HG03095 (cell line): Measurements from ENCODE around the gene TGFA.

Experiments used
- ATAC-seq: cut with Tn5 transposase; IDR thresholded peaks from one replicate; pipeline ENCODE4 v1.9.1; 2021; ENCODE audit warnings: moderate library complexity; ENCODE audit not compliant: unreplicated experiment

Gene TGFA

DNA sequence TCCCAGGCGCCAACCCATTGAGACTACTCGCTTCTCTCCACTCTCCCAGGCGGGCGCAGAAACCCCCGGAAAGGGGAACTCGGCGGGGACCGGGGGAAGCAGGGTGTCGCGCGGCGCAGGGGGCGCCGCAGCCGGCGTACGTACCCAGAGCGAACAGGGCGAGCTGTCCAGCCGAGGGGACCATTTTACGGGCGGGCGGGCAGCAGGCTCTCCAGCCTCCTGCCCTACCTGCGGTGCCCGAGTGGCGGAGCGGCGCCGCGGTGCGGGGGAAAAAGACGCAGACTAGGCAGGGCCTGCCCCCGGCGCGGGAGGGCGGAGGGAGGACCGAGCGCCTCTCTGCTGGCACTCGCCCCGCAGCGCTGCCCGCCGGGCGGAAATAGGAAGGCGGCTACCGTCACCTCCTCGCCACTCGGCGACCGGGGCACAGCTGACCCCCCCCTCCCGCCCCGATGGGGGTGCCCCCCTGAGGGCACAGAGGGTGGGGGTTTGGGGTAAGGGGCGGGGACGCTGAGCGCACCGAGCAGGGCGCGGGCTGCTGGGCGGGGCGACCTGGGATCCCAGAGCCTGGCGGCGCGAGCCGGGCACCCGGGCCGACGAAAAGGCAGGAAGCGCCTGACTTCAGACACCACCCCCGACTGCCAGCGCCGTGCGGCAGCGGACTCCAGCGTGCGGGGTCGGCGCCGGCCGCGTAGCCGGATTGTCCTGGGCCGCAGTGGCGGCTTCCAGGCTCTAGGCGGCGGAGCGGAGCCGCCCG lies at the start of gene TGFA:
Gene TGFA, minus strand, starts transcription at position 243 of the 754 bp plus-strand sequence. Its CDS starts 59 bp downstream, at position 184.
- ATAC-seq: peak; percentile 77

- no peak for ATAC-seq
Observed at GRCh38 chr2:70603066-70603465, 49.4 kb upstream of the TGFA start.

DNA sequence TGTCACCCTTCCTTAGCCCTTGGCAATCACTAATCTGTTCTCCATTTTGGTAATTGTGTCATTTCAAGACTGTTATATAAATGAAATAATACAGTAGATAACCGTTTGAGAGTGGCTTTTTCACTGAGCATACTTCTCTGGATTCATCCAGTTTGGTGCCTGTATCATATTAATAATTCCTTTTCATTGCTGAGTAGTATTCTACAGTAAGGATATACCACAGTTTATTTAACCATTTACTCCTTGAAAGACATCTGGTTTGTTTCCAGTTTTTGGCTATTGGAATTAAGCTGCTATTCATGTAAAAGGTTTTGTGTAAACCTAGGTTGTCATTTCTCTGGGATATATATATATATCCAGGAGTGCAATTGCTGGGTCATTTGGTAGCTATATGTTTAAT lies 44.6 kb upstream of the TGFA start:
- no peak for ATAC-seq

DNA sequence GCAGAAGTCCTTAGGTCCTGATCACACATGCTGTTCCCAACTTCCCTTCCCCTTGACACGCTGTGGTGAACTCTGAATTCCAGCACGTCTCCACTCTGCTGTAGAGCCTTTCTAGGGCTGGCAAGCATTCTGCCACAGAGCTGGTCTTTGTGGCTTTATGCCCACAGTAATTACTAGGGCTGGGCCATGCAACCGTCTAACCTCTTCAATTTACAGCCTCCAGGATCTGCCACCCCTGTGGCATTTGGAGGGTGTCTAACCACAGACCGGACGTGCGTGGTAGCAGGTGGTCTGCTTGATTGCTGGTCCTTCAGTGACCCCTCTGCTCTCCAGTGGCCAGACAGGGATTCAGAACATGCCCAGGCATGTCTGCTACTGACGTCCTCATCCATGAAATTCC lies 43.1 kb upstream of the TGFA start:
- ATAC-seq: no peak

DNA sequence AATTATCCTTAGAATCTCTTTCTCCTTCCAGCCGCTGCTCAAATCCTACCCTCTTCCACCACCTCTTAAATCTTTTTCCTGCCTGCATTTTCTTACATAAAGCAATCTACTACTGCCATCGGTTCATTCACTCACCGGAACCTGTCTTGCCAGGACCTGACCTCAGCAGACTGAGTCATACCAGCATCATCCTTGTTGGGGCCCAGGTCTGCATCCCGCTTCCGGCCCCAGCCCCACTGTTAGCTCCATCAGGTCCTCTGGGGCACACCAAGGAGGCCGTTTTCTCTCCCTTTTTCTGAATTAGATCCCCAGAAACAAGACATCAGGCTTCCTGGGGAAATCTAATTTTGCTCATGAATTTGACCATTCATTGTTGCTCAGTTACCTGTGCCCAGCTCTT lies 42.7 kb upstream of the TGFA start:
- ATAC-seq: no peak

DNA sequence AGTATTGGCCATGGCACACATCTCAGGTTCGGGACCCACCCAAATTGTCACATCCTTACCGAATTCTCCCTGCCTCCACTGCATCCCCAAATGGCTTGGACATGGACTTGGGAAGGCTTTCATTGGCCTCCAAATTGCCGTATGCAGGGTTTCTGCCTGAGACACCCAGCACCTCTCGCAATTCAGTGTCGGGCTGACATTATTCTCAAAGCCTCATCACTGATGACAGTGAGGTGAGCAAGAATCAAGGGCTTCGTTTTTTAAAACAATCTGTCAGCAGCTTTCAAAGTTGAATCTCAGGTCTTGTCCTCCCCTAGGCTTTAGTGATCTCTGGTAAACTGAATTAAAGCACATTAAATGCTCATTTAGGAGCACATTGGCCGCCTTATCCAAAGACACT lies 29.5 kb upstream of the TGFA start:
- ATAC-seq: no peak

- ATAC-seq: no peak
Observed at GRCh38 chr2:70580352-70580751, 26.7 kb upstream of the TGFA start.

- ATAC-seq: no peak
Observed at GRCh38 chr2:70574618-70575017, 21.0 kb upstream of the TGFA start.

GRCh38 chr2:70574109-70574508 lies 20.5 kb upstream of the TGFA start:
- ATAC-seq: no peak

GRCh38 chr2:70570041-70570661 lies 16.5 kb upstream of the TGFA start:
- no peak for ATAC-seq

DNA sequence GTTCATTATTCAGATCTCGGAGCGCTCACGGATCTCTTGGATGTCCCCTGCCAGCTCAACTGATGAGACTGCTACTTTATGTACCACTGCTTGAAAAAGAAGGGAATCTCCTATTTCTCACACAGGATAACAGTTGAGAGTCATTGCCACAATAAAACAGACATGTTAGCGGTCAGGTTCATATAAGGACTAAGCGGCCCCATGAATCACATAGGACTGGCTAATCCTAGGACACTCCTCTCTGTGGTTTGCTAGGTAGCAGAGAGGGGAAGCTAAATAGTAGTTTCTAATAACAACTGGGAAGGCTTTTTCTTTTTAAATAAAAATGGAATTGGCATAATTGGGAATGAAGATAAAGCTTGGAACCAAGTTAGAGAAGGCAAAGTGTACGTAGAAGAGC lies 15.9 kb upstream of the TGFA start:
- ATAC-seq: no peak

DNA sequence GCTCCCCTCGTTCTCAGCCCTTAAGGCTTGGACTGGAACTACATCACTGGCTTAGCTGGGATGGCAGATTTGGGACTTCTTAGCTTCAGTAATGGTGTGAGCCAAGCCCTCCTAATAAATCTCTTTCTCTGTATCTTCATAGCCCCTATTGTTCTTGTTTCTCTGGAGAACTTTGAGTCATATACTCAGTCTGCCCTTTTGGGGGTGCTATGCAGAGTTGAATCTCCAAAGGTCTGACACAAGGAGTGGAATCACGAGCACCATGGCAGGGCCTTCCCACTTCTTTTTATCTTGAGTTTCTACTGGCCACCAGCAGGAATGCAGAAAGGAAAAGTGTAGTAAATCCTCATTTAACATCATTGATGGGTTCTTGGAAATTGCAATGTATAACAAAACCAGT lies 13.3 kb upstream of the TGFA start:
- no peak for ATAC-seq

GRCh38 chr2:70566464-70566863 lies 12.8 kb upstream of the TGFA start:
- no peak for ATAC-seq

DNA sequence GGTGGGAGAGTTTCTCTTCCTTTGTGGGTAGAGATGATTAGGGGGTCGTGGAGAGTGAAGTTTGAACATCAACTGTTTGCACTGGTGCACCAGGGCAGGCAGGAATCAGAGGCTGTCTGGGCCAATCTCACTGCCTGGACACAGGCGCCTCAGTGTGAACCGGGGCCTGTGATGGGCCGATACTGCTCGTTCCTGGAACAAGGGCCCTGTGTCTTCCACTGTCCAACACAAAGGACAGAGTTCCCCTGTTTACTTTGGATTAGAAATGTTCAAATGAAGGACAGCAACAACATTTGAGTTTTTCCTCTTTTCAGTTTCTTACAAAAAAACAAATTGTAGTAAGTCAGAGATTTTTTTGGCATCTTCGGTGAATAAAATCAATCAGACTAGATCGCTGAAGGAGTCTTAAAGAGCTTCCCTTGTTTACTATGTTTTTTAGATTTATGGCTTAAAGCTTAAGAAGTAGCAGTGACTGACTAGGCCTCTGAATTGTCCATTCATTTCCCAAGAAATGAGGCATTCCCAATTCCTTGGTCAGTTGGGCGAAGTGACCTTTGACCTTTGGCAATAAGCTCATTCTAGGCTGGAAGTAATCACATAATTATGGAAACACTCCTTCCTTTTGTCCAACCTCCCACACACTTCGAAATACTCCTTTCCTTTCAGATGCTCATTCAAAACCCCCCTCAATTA lies 11.6 kb upstream of the TGFA start:
- no peak for ATAC-seq

GRCh38 chr2:70561893-70562292 lies 8.3 kb upstream of the TGFA start:
- no peak for ATAC-seq

DNA sequence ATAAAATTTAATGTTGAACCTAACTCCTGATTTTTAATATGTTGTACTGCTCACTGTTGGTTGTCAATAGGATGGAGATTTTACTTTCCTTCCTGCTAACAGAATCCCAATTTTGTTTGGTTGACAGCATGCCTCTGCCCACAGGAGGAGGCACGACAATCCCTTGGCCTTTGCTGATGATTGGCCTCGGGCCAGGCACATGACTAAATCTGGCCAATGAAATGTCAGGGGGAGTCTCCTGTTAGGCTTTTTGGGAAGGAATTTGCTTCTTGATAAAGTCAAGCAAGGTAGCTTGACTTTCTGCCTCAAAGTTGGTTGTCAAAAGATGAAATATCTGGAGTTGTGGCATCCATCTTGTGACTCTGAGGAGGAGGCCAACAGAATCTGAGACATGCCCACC lies 6.8 kb upstream of the TGFA start:
- no peak for ATAC-seq

DNA sequence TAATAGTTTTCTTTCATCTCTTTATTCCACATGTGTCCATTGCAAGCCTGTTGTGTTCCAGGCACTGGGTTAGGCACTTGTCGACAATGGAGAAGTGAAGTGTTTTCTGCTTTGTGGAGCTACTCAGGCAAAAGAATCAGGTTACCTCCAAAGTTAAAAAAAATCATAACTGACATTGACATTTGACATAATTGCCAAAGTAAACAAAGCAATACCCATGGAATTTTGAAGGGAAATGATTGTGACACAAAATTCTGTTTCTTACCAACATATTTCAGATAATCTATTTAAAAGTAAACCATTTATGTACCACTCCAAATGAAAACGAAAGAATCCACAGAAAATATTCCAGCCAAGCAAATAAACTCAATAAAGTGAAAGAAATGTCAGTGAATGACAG lies 6.4 kb upstream of the TGFA start:
- ATAC-seq: no peak

DNA sequence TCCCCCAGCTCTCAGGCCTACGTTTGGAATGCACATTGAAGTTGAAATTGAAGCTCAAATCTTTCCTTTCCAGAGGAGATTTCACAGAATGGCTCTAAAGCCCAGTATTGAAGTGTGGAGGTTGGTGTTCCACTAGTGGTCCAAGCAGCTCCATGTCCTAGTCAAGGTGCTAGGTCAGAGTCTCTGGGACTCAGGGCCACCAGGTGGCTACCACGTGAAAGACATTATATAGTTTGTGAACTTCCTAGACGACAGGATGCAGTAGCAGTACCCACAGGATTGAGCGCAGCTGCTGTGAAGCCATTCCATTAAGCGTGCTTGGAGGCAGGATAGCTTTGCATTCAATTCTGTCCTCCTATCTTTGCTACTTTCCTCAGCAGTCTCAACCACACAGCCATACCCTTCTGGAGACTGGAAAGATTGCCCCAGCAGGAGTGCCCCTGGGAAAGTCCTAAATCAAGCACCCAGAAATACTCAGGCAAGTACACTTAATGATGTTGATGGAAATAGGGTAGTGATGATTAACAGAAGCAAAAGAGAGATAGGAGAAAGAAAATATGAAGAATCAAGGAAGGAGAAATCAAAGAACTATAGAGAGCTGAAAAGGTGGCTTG lies 4.7 kb upstream of the TGFA start:
- no peak for ATAC-seq

DNA sequence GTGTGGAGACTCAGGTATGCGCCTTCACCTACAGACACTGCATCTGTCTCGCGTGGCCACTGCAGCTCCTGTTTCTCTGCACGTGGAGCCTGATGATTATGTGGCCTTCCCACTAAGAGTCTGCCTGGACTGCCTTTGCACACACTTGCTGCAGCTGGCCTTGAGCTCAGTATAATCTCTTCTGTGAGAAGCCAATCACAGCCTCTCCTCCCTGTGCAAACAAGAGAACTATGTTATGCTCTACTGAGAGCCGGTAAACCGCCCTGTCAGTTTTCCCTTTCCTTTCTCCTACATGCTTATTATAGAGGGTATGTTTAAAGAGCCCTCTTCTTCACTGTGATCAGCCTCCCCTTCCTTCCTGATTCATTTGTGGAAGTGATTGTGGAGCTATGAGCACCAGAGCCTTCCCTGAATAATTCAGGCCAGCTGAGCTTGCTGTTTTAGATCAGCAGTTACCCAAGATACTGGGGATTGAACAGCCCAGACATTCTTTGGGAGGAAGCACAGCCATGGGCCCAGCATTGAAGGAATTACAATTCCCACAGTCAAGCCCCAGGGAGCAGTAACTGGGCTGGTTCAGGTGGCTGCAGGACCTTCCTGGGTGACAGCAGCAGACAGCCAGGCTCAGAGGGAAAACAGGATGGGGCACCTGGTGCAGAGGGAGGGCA lies 3.7 kb upstream of the TGFA start:
- ATAC-seq: no peak

DNA sequence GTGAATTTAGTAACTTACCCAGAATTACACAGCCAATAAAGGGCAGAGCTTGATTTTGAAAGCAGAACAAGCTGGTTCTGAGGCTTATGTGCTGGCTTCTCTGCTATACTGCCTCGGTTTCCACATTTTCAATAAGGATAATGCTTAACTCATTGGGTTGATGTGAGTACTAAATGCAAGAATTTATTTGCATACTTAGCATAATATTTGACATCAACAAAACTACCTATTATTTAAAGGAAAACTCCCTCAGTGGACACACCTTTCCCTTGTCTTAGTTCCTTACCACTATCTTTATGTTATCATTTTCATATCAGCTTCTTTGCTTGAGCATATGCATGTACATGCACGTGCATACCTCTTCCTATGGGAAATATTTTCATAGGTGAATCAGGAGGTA lies 3.0 kb upstream of the TGFA start:
- ATAC-seq: no peak

DNA sequence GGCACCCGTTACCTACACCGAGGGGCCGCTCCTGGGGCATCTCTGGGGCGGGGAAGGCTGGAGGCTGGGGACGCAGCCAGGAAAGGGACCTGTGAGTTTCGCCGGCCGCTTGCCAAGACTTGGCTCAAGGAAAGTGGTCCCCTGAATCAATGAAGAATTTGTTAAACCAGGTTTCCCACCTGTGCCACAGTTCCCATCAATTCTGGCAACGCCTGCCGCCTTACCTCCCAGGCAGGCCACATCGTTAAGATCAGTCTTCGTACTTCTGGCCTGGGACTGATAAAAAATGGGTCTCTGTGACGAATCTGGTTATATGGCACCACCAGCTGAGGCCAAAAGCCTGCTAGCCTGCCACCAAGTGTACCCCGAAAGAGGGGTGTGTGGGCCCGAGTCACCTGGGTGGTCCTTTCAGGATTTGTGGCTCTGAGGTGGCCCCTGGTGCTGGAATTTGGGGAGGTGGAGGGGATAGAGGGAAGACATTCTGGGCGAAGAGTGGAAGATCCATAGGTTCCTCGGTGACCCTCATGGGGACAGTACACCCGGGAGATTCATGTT lies 789 bp upstream of the TGFA start:
- ATAC-seq: no peak
